IMR-90 (cell line): ENCODE results near the gene WASF3. TPM values are rescaled to one million over a fixed set of nuclear protein-coding genes. Genes with fewer than 3 reads are reported as not detected.

Source experiments
- ATAC-seq: fragments of 200-7000 bp; cut with Tn5 transposase; 2 replicates; pipeline ENCODE4 v1.9.1; 2020; ENCODE audit warnings: low read depth, mild to moderate bottlenecking, moderate library complexity
- BruUV-seq: library from RNA; stranded (reverse); fragments of 400-500 nt; replicated peaks from 2 replicates; lab custom pipeline; 2021; lab: Mats Ljungman, UMichigan
- CTCF ChIA-PET: fragments of 300-600 bp; formaldehyde crosslinking; extraction: SDS; loops from one replicate; lab custom pipeline; 2021; ENCODE audit warnings: antibody characterized with exemption; lab: Yijun Ruan, JAX
- POLR2A ChIA-PET: fragments of 300-600 bp; sonication (Branson Sonifier 250); formaldehyde crosslinking; loops from one replicate; lab custom pipeline; 2022; ENCODE audit warnings: antibody characterized with exemption; ENCODE audit not compliant: unreplicated experiment; lab: Charles Lee
- DNase-seq: peaks from one replicate; pipeline ENCODE4 v3.0.0; 2013
- H2AFZ ChIP-seq: replicated peaks from 2 replicates; pipeline ENCODE3; 2013; ENCODE audit warnings: low read length, mild to moderate bottlenecking; ENCODE audit not compliant: poor library complexity
- H2AK5ac ChIP-seq: 2 replicates; pipeline ENCODE4 v1.6.1; 2013; ENCODE audit warnings: low read depth, low read length, inconsistent platforms
- H2AK9ac ChIP-seq: replicated peaks from 2 replicates; pipeline ENCODE3; 2013; ENCODE audit warnings: mild to moderate bottlenecking, low read depth, low read length, moderate library complexity; ENCODE audit not compliant: poor library complexity
- H2BK120ac ChIP-seq: 2 replicates; pipeline ENCODE4 v1.6.1; 2013; ENCODE audit warnings: low read depth, low read length, inconsistent platforms
- H2BK15ac ChIP-seq: 3 replicates; pipeline ENCODE4 v1.6.1; 2013; ENCODE audit warnings: low read depth, low read length, inconsistent platforms
- H2BK20ac ChIP-seq: 2 replicates; pipeline ENCODE4 v1.6.1; 2013; ENCODE audit warnings: low read depth, mild to moderate bottlenecking, inconsistent platforms, low read length, moderate library complexity
- H2BK5ac ChIP-seq: 2 replicates; pipeline ENCODE4 v1.6.1; 2013; ENCODE audit warnings: mild to moderate bottlenecking, low read depth, low read length, inconsistent platforms; ENCODE audit not compliant: poor library complexity, severe bottlenecking
- H3K14ac ChIP-seq: replicated peaks from 2 replicates; pipeline ENCODE4 v1.6.1; 2013; ENCODE audit warnings: low read depth, low read length, inconsistent platforms
- H3K18ac ChIP-seq: 2 replicates; pipeline ENCODE4 v1.6.1; 2013; ENCODE audit warnings: low read depth, low read length, control low read depth
- H3K23ac ChIP-seq: 2 replicates; pipeline ENCODE4 v1.6.1; 2013; ENCODE audit warnings: low read depth, low read length, inconsistent platforms
- H3K27ac ChIP-seq: 2 replicates; pipeline ENCODE4 v1.5.1; 2013; ENCODE audit warnings: mild to moderate bottlenecking, control low read depth, low read length; ENCODE audit not compliant: insufficient read depth
- H3K27me3 ChIP-seq: 2 replicates; pipeline ENCODE4 v1.6.1; 2013; ENCODE audit warnings: low read length; ENCODE audit not compliant: control insufficient read depth, insufficient read depth
- H3K36me3 ChIP-seq: 2 replicates; pipeline ENCODE4 v1.6.1; 2013; ENCODE audit warnings: low read length, mixed read lengths; ENCODE audit not compliant: control insufficient read depth, insufficient read depth
- H3K4ac ChIP-seq: 2 replicates; pipeline ENCODE4 v1.6.1; 2013; ENCODE audit warnings: low read depth, low read length, inconsistent platforms
- H3K4me1 ChIP-seq: 2 replicates; pipeline ENCODE4 v1.6.1; 2013; ENCODE audit warnings: low read length, mixed read lengths; ENCODE audit not compliant: control insufficient read depth, insufficient read depth
- H3K4me2 ChIP-seq: 2 replicates; pipeline ENCODE4 v1.6.1; 2013; ENCODE audit warnings: low read depth, mild to moderate bottlenecking, control low read depth, low read length, moderate library complexity
- H3K4me3 ChIP-seq: 2 replicates; pipeline ENCODE4 v1.5.1; 2013; ENCODE audit warnings: low read depth, mild to moderate bottlenecking, control low read depth, low read length, moderate library complexity; ENCODE audit not compliant: insufficient read depth
- H3K56ac ChIP-seq: 2 replicates; pipeline ENCODE4 v1.6.1; 2013; ENCODE audit warnings: low read length, inconsistent platforms; ENCODE audit not compliant: insufficient read depth; ENCODE audit errors: extremely low read depth
- H3K79me1 ChIP-seq, 2 experiments: 2 replicates each; pipeline ENCODE4 v1.6.1; 2013; ENCODE audit warnings: low read length in 2 of 2, inconsistent platforms in 1 of 2, low read depth in 1 of 2
- H3K9ac ChIP-seq: 2 replicates; pipeline ENCODE4 v1.6.1; 2013; ENCODE audit warnings: low read depth, low read length, control low read depth
- H3K9me1 ChIP-seq: 2 replicates; pipeline ENCODE4 v1.6.1; 2013; ENCODE audit warnings: low read length, inconsistent platforms; ENCODE audit not compliant: insufficient read depth
- H3K9me3 ChIP-seq: 2 replicates; pipeline ENCODE4 v1.6.1; 2013; ENCODE audit warnings: low read length; ENCODE audit not compliant: control insufficient read depth, insufficient read depth
- H4K20me1 ChIP-seq: 2 replicates; pipeline ENCODE4 v1.6.1; 2013; ENCODE audit warnings: low read length, inconsistent platforms; ENCODE audit not compliant: insufficient read depth
- H4K5ac ChIP-seq: 2 replicates; pipeline ENCODE4 v1.6.1; 2013; ENCODE audit warnings: mild to moderate bottlenecking, low read depth, low read length, control low read depth
- H4K8ac ChIP-seq, 2 experiments: 2 replicates each; pipeline ENCODE4 v1.6.1; 2013; ENCODE audit warnings: low read depth in 2 of 2, low read length in 2 of 2, control low read depth in 1 of 2, inconsistent platforms in 1 of 2
- H4K91ac ChIP-seq: 2 replicates; pipeline ENCODE4 v1.6.1; 2013; ENCODE audit warnings: low read depth, low read length, inconsistent platforms; ENCODE audit not compliant: insufficient read depth
- BHLHE40 ChIP-seq: fragments of 150-350 bp; IDR thresholded peaks from 2 replicates; pipeline ENCODE4 v1.6.1; 2016; ENCODE audit warnings: mild to moderate bottlenecking, low read depth, low read length
- CEBPB ChIP-seq: IDR thresholded peaks from 2 replicates; pipeline ENCODE4 v1.6.1; 2012; ENCODE audit warnings: low read depth, low read length, improper control_type of control experiment
- CHD1 ChIP-seq: IDR thresholded peaks from 2 replicates; pipeline ENCODE4 v1.6.1; 2012; ENCODE audit warnings: low read depth, low read length, improper control_type of control experiment
- FOS ChIP-seq: fragments of 150-350 bp; IDR thresholded peaks from 2 replicates; pipeline ENCODE4 v1.6.1; 2016; ENCODE audit warnings: low read depth, low read length
- MAFK ChIP-seq: IDR thresholded peaks from 2 replicates; pipeline ENCODE4 v1.6.1; 2012; ENCODE audit warnings: low read depth, low read length, improper control_type of control experiment
- MAZ ChIP-seq: IDR thresholded peaks from 2 replicates; pipeline ENCODE4 v1.6.1; 2012; ENCODE audit warnings: low read depth, mild to moderate bottlenecking, low read length, improper control_type of control experiment, moderate library complexity, borderline replicate concordance
- MXI1 ChIP-seq: IDR thresholded peaks from 2 replicates; pipeline ENCODE4 v1.6.1; 2012; ENCODE audit warnings: low read depth, mild to moderate bottlenecking, low read length, moderate library complexity, borderline replicate concordance
- POLR2A ChIP-seq: IDR thresholded peaks from 2 replicates; pipeline ENCODE4 v1.6.1; 2012; ENCODE audit warnings: mild to moderate bottlenecking, low read depth, low read length
- RAD21 ChIP-seq: IDR thresholded peaks from 2 replicates; pipeline ENCODE4 v1.6.1; 2012; ENCODE audit warnings: low read length, improper control_type of control experiment
- RFX5 ChIP-seq: IDR thresholded peaks from 2 replicates; pipeline ENCODE4 v1.8.0; 2012; ENCODE audit warnings: low read depth, mild to moderate bottlenecking, low read length, moderate library complexity
- SMC3 ChIP-seq: fragments of 150-350 bp; IDR thresholded peaks from 2 replicates; pipeline ENCODE4 v1.6.1; 2016; ENCODE audit warnings: low read depth, mild to moderate bottlenecking, antibody characterized with exemption, low read length, moderate library complexity
- WGBS, 2 experiments: methylation state at CpG; one replicate each; pipeline versions ENCODE4 v1.1.5 to v1.1.7; 2013; ENCODE audit warnings: missing lambda C conversion rate in 2 of 2; ENCODE audit not compliant: insufficient read length in 1 of 2; ENCODE audit errors: extremely low coverage in 2 of 2; 5-methylcytosine and 5-hydroxymethylcytosine counted together
- dilution Hi-C: fragments of 300-500 bp; cut with HindIII; formaldehyde crosslinking; loops from one replicate; pipeline ENCODE4 v1.14.3; 2018; ENCODE audit warnings: low sequenced_read_pairs; ENCODE audit not compliant: unreplicated experiment
- in situ Hi-C: fragments of 300-500 bp; cut with MboI; formaldehyde crosslinking; loops from 3 replicates; pipeline ENCODE4 v1.14.3; 2019; ENCODE audit warnings: low sequenced_read_pairs, inconsistent platforms, mixed read lengths
- intact Hi-C: fragments of 100-400 bp; cut with micrococcal nuclease; formaldehyde crosslinking; loops from 2 replicates; pipeline ENCODE4 v1.10.0; 2022
- polyA plus RNA-seq, 3 experiments: library from polyadenylated mRNA; depleted of rRNA; stranded (reverse); fragments of >200 nt; gene quantifications; 2 replicates each; pipeline ENCODE4 v1.2.3, GENCODE V29; 2012; ENCODE audit warnings: low replicate concordance in 1 of 3
- total RNA-seq: library from RNA; depleted of rRNA; stranded (reverse); fragments of >200 nt; gene quantifications from 2 replicates; pipeline ENCODE4 v1.2.3, GENCODE V29; 2012
- TF ChIP-seq, protein P1 (sequence below): conservative IDR thresholded peaks from 2 replicates; pipeline ENCODE4 v1.5.1; 2012; ENCODE audit warnings: mild to moderate bottlenecking, low read depth, low read length, improper control_type of control experiment
- TF ChIP-seq, protein P2 (sequence below): fragments of 150-350 bp; IDR thresholded peaks from 2 replicates; pipeline ENCODE4 v1.6.1; 2017; ENCODE audit warnings: mild to moderate bottlenecking, antibody characterized with exemption, low read length, low read depth
- TF ChIP-seq, protein P3 (sequence below): fragments of 150-350 bp; IDR thresholded peaks from 2 replicates; pipeline ENCODE4 v1.6.1; 2016; ENCODE audit warnings: low read depth, mild to moderate bottlenecking, low read length, moderate library complexity, borderline replicate concordance

The WASF3 gene
- total and polyA plus RNA-seq, 2 of the 4 experiments (the other 2 are of a cell fraction), result 4.3 to 11.4 TPM

DNA sequence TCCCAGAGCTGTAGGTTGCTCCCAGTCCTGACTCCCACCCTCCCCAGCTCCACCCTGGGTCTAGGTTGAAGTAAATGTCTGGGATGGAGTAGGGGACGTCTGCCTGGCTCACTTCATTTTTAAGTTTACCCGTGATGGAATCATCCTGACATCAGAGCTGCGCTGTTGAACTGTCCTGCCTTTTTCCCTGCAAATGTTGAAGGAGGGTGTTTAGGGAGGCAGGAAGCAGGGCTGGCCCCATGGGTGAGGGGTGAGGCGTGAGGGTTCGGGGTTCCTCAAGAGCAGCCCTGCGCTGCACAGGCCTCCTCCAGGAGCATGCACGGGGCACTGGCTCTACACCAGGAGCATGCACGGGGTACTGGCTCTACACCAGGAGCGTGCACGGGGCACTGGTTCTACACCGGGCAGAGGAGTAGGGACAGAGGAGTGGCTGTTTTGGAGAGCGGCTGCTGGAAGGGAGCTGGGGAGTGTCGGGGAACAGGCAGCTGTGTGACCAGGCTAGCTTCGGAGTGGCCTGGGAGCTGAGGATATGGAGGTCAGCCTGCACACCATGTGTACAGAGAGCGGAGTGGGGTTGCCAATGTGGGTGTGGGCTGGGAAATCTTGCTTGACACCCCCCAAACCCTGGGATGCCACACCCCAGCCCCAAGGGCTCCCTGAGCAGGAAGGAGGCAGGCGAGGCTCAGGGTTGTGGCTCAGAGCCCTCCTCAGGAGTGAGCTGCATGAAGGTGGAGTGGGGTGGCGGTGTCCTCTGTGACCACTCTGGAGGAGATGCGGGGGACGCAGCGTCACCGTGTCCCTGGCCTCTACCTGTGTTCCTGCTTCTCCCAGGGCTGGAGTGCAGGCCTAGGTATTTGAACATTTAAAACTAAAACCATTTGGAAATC, 139.8 kb downstream of the WASF3 start:
- Histone ChIP-seq H3K9me3 (no peaks in the 10 kb centered on the region), H2AK9ac (no peak overlapping the region), H3K4me2 (no peak overlapping the region), H3K56ac (no peak overlapping the region), H3K27me3 (no peaks in the 10 kb centered on the region), H3K9ac (no peak overlapping the region), H4K5ac (no peak overlapping the region), H3K23ac (no peak overlapping the region), H3K79me1 (no peaks in the 10 kb centered on the region), H4K20me1 (no peaks in the 10 kb centered on the region), H3K14ac (no peak overlapping the region), H2BK20ac (no peak overlapping the region), H3K18ac (no peak overlapping the region), H3K36me3 (no peaks in the 10 kb centered on the region; the same call in 1 of the 2 replicates), H3K4me3 (no peak overlapping the region), H2BK120ac (no peak overlapping the region), H4K91ac (no peak overlapping the region), H2AK5ac (no peak overlapping the region), H3K4me1 (no peaks in the 10 kb centered on the region), H3K9me1 (no peaks in the 10 kb centered on the region), H2AFZ (no peak overlapping the region), H4K8ac (no peak overlapping the region), H3K27ac (no peak overlapping the region), H3K4ac (no peak overlapping the region), H2BK5ac (no peak overlapping the region), H2BK15ac (no peak overlapping the region)
- CTCF ChIA-PET, result interaction anchor here (1.2 to 2.5 kb wide), 2 partner anchors 8 to 512 kb away, joined by 4 to 27 read pairs; no protein-coding TSS in a partner anchor
- intact Hi-C loops (loop anchor here (5.0 to 10.0 kb wide), 2 partner anchors 140 to 623 kb away; partner anchors contain the start of gene WASF3), dilution Hi-C loops (no loop called here), in situ Hi-C loops (no loop called here)
- no peak for DNase-seq
- BruUV-seq, result no TSS peak
- no peak for ATAC-seq
- POLR2A ChIA-PET, result no interaction called here
- WGBS, 2 experiments, result 98% methylated on average over 5 of the region's 21 CpGs; no CpG with 5 or more reads in 1 of the 2 experiments
- TF ChIP-seq CHD1 (no peak), RFX5 (no peak), BHLHE40 (no peak), CEBPB (no peak), RAD21 (no peak), SMC3 (no peak), MAZ (no peak), MXI1 (no peak), MAFK (no peak), FOS (no peak), POLR2A (no peak)
- TF ChIP-seq, protein P1, sequence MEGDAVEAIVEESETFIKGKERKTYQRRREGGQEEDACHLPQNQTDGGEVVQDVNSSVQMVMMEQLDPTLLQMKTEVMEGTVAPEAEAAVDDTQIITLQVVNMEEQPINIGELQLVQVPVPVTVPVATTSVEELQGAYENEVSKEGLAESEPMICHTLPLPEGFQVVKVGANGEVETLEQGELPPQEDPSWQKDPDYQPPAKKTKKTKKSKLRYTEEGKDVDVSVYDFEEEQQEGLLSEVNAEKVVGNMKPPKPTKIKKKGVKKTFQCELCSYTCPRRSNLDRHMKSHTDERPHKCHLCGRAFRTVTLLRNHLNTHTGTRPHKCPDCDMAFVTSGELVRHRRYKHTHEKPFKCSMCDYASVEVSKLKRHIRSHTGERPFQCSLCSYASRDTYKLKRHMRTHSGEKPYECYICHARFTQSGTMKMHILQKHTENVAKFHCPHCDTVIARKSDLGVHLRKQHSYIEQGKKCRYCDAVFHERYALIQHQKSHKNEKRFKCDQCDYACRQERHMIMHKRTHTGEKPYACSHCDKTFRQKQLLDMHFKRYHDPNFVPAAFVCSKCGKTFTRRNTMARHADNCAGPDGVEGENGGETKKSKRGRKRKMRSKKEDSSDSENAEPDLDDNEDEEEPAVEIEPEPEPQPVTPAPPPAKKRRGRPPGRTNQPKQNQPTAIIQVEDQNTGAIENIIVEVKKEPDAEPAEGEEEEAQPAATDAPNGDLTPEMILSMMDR, result no peak
- TF ChIP-seq, protein P2, sequence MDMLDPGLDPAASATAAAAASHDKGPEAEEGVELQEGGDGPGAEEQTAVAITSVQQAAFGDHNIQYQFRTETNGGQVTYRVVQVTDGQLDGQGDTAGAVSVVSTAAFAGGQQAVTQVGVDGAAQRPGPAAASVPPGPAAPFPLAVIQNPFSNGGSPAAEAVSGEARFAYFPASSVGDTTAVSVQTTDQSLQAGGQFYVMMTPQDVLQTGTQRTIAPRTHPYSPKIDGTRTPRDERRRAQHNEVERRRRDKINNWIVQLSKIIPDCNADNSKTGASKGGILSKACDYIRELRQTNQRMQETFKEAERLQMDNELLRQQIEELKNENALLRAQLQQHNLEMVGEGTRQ, result no peak
- TF ChIP-seq, protein P3, sequence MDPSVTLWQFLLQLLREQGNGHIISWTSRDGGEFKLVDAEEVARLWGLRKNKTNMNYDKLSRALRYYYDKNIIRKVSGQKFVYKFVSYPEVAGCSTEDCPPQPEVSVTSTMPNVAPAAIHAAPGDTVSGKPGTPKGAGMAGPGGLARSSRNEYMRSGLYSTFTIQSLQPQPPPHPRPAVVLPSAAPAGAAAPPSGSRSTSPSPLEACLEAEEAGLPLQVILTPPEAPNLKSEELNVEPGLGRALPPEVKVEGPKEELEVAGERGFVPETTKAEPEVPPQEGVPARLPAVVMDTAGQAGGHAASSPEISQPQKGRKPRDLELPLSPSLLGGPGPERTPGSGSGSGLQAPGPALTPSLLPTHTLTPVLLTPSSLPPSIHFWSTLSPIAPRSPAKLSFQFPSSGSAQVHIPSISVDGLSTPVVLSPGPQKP, result no peak
